ENCODE measurements around the gene ZNRF3.
"Not testable (repeated sequence)": the region's sequence is repeated elsewhere in the genome, so short reads cannot be mapped to it uniquely, and the experiment has no call there.

Gene ZNRF3

GRCh38 chr22:28906312-28906711, 22.9 kb downstream of the ZNRF3 start:
- no peak overlapping the region for H4K91ac ChIP-seq (ENCODE audit: low read length)
- H3K27ac ChIP-seq (ENCODE audit: low read length, poor library complexity, severe bottlenecking): peak overlapping the region; percentile 19
- no peak overlapping the region for H2BK5ac ChIP-seq (ENCODE audit: low read depth, low read length, poor library complexity, severe bottlenecking)
- no peaks in the 10 kb centered on the region for H3K36me3 ChIP-seq (ENCODE audit: control insufficient read depth in 1 of 2, insufficient read depth in 2 of 2, low read depth in 1 of 2, low read length in 2 of 2)
- no peak overlapping the region for H2BK120ac ChIP-seq (ENCODE audit: low read depth, low read length)
- no peaks in the 10 kb centered on the region for H3K9me3 ChIP-seq (ENCODE audit: control insufficient read depth, low read length)
- H2AFZ ChIP-seq (ENCODE audit: low read depth, low read length): no peak overlapping the region
- no peak overlapping the region for H3K4me2 ChIP-seq (ENCODE audit: low read length, poor library complexity, severe bottlenecking)
- no peak overlapping the region for H4K8ac ChIP-seq (ENCODE audit: low read length)
- H3K14ac ChIP-seq (ENCODE audit: low read length in 2 of 2): no peak overlapping the region
- H2AK5ac ChIP-seq (ENCODE audit: low read length, severe bottlenecking): peak overlapping the region; percentile 73
- H3K4ac ChIP-seq (ENCODE audit: low read depth in 1 of 2, low read length in 2 of 2): peak overlapping the region in 1 of 2 experiments; percentile 16
- no peaks in the 10 kb centered on the region for H3K27me3 ChIP-seq (ENCODE audit: control insufficient read depth in 1 of 2, insufficient read depth in 1 of 2, low read length in 2 of 2)
- H3K9ac ChIP-seq (ENCODE audit: low read length): no peak overlapping the region
- H3K23ac ChIP-seq (ENCODE audit: low read length in 2 of 2): no peak overlapping the region
- 95% methylated on average over 2 of the region's 2 CpGs for WGBS
- no peak overlapping the region for H2BK15ac ChIP-seq (ENCODE audit: low read depth, poor library complexity, severe bottlenecking)
- H3K4me3 ChIP-seq (ENCODE audit: insufficient read depth in 1 of 2, low read depth in 1 of 2, low read length in 2 of 2): no peak overlapping the region
- no peak overlapping the region for H3K18ac ChIP-seq (ENCODE audit: low read depth in 1 of 2, low read length in 2 of 2)
- H2BK12ac ChIP-seq (ENCODE audit: low read length in 2 of 2): no peak overlapping the region
- H3K79me1 ChIP-seq (replicated peaks; ENCODE audit: low read length, poor library complexity, severe bottlenecking): peaks cover 39% of the 10 kb centered on the region
- DNase-seq: no peak
- peaks cover 27% of the 10 kb centered on the region for H3K4me1 ChIP-seq (ENCODE audit: control insufficient read depth, insufficient read depth, low read depth, low read length)

GRCh38 chr22:28907311-28908008, 24.1 kb downstream of the ZNRF3 start:
- Histone ChIP-seq H3K79me1 (replicated peaks; ENCODE audit: low read length, poor library complexity, severe bottlenecking) (peaks cover 31% of the 10 kb centered on the region), H3K14ac (ENCODE audit: low read length in 2 of 2) (no peak overlapping the region)
- WGBS: 92% methylated on average over 5 of the region's 5 CpGs

DNA sequence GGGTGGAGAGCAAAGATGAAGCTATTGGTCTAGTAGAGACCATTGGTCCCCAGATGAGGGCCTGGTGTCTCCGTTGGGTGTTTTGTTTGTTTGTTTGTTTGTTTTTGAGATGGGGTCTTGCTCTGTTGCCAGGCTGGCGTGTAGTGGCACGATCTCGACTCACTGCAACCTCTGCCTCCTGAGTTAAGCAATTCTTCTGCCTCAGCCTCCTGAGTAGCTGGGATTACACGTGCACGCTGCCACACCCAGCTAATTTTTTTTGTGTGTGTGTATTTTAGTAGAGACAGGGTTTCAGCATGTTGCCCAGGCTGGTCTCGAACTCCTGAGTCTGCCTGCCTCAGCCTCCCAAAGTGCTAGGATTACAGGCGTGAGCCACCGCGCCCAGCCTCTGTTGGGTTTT, 25.4 kb downstream of the ZNRF3 start:
- not testable (repeated sequence) for H3K18ac ChIP-seq (ENCODE audit: low read depth in 1 of 2, low read length in 2 of 2); H3K23ac ChIP-seq (ENCODE audit: low read length in 2 of 2); H3K27ac ChIP-seq (ENCODE audit: low read length, poor library complexity, severe bottlenecking); H3K4me3 ChIP-seq (ENCODE audit: insufficient read depth in 1 of 2, low read depth in 1 of 2, low read length in 2 of 2); H2BK12ac ChIP-seq (ENCODE audit: low read length in 2 of 2); H3K36me3 ChIP-seq (ENCODE audit: control insufficient read depth in 1 of 2, insufficient read depth in 2 of 2, low read depth in 1 of 2, low read length in 2 of 2); H2BK15ac ChIP-seq (ENCODE audit: low read depth, poor library complexity, severe bottlenecking); H3K27me3 ChIP-seq (ENCODE audit: control insufficient read depth in 1 of 2, insufficient read depth in 1 of 2, low read length in 2 of 2); H4K8ac ChIP-seq (ENCODE audit: low read length); H2BK5ac ChIP-seq (ENCODE audit: low read depth, low read length, poor library complexity, severe bottlenecking); H3K9me3 ChIP-seq (ENCODE audit: control insufficient read depth, low read length); H3K4me2 ChIP-seq (ENCODE audit: low read length, poor library complexity, severe bottlenecking); DNase-seq; H3K9ac ChIP-seq (ENCODE audit: low read length); H3K14ac ChIP-seq (ENCODE audit: low read length in 2 of 2); H2BK120ac ChIP-seq (ENCODE audit: low read depth, low read length); H4K91ac ChIP-seq (ENCODE audit: low read length); H2AFZ ChIP-seq (ENCODE audit: low read depth, low read length); H2AK5ac ChIP-seq (ENCODE audit: low read length, severe bottlenecking); H3K4ac ChIP-seq (ENCODE audit: low read depth in 1 of 2, low read length in 2 of 2)
- Histone ChIP-seq H3K79me1 (replicated peaks; ENCODE audit: low read length, poor library complexity, severe bottlenecking) (peaks cover 30% of the 10 kb centered on the region), H3K4me1 (ENCODE audit: control insufficient read depth, insufficient read depth, low read depth, low read length) (peaks cover 20% of the 10 kb centered on the region)
- 96% methylated on average over 10 of the region's 10 CpGs for WGBS

More at GRCh38 chr22:28907311-28908008, 24.1 kb downstream of the ZNRF3 start:
- H3K36me3 ChIP-seq (ENCODE audit: control insufficient read depth in 1 of 2, insufficient read depth in 2 of 2, low read depth in 1 of 2, low read length in 2 of 2): no peaks in the 10 kb centered on the region
- no peak overlapping the region for H2AFZ ChIP-seq (ENCODE audit: low read depth, low read length)
- H3K27ac ChIP-seq (ENCODE audit: low read length, poor library complexity, severe bottlenecking): no peak overlapping the region
- no peak overlapping the region for H2BK5ac ChIP-seq (ENCODE audit: low read depth, low read length, poor library complexity, severe bottlenecking)
- H2BK12ac ChIP-seq (ENCODE audit: low read length in 2 of 2): no peak overlapping the region
- H2AK5ac ChIP-seq (ENCODE audit: low read length, severe bottlenecking): no peak overlapping the region
- no peak overlapping the region for H3K4ac ChIP-seq (ENCODE audit: low read depth in 1 of 2, low read length in 2 of 2)
- no peak overlapping the region for H4K8ac ChIP-seq (ENCODE audit: low read length)
- H3K27me3 ChIP-seq (ENCODE audit: control insufficient read depth in 1 of 2, insufficient read depth in 1 of 2, low read length in 2 of 2): no peaks in the 10 kb centered on the region
- no peak overlapping the region for H2BK120ac ChIP-seq (ENCODE audit: low read depth, low read length)
- no peak overlapping the region for H2BK15ac ChIP-seq (ENCODE audit: low read depth, poor library complexity, severe bottlenecking)
- no peak overlapping the region for H3K18ac ChIP-seq (ENCODE audit: low read depth in 1 of 2, low read length in 2 of 2)
- no peak for DNase-seq
- peaks cover 28% of the 10 kb centered on the region for H3K4me1 ChIP-seq (ENCODE audit: control insufficient read depth, insufficient read depth, low read depth, low read length)
- no peak overlapping the region for H3K23ac ChIP-seq (ENCODE audit: low read length in 2 of 2)
- H4K91ac ChIP-seq (ENCODE audit: low read length): no peak overlapping the region
- no peak overlapping the region for H3K4me2 ChIP-seq (ENCODE audit: low read length, poor library complexity, severe bottlenecking)
- H3K9me3 ChIP-seq (ENCODE audit: control insufficient read depth, low read length): no peaks in the 10 kb centered on the region
- H3K9ac ChIP-seq (ENCODE audit: low read length): no peak overlapping the region
- H3K4me3 ChIP-seq (ENCODE audit: insufficient read depth in 1 of 2, low read depth in 1 of 2, low read length in 2 of 2): no peak overlapping the region

DNA sequence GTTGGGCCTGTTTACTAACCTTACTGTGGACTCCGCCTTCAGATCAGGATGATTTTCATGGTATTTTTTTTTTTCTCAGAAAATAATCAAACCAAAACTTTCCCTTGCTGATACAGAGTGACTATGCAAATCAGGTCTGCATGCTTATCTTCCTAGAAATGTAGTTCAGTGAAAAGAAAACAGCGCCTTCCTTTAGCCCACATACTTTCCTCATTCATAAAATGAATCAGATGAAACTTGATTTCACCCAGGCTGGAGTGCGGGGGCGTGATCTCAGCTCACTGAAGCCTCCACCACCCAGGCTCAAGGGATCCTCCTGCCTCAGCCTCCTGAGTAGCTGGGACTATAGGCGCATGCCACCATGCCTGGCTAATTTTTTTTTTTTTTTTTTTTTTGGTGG, 26.0 kb downstream of the ZNRF3 start:
- Histone ChIP-seq H3K79me1 (replicated peaks; ENCODE audit: low read length, poor library complexity, severe bottlenecking) (peaks cover 33% of the 10 kb centered on the region), H3K36me3 (ENCODE audit: control insufficient read depth in 1 of 2, insufficient read depth in 2 of 2, low read depth in 1 of 2, low read length in 2 of 2) (no peaks in the 10 kb centered on the region), H3K4ac (ENCODE audit: low read depth in 1 of 2, low read length in 2 of 2) (no peak overlapping the region), H3K4me1 (ENCODE audit: control insufficient read depth, insufficient read depth, low read depth, low read length) (peaks cover 19% of the 10 kb centered on the region), H3K4me2 (ENCODE audit: low read length, poor library complexity, severe bottlenecking) (no peak overlapping the region), H3K18ac (ENCODE audit: low read depth in 1 of 2, low read length in 2 of 2) (no peak overlapping the region), H2BK12ac (ENCODE audit: low read length in 2 of 2) (no peak overlapping the region), H3K4me3 (ENCODE audit: insufficient read depth in 1 of 2, low read depth in 1 of 2, low read length in 2 of 2) (no peak overlapping the region), H2BK15ac (ENCODE audit: low read depth, poor library complexity, severe bottlenecking) (no peak overlapping the region), H2BK120ac (ENCODE audit: low read depth, low read length) (no peak overlapping the region), H2AK5ac (ENCODE audit: low read length, severe bottlenecking) (no peak overlapping the region), H4K8ac (ENCODE audit: low read length) (no peak overlapping the region), H3K23ac (ENCODE audit: low read length in 2 of 2) (no peak overlapping the region), H3K27ac (ENCODE audit: low read length, poor library complexity, severe bottlenecking) (no peak overlapping the region), H3K27me3 (ENCODE audit: control insufficient read depth in 1 of 2, insufficient read depth in 1 of 2, low read length in 2 of 2) (no peaks in the 10 kb centered on the region), H4K91ac (ENCODE audit: low read length) (no peak overlapping the region), H3K9ac (ENCODE audit: low read length) (no peak overlapping the region), H2BK5ac (ENCODE audit: low read depth, low read length, poor library complexity, severe bottlenecking) (no peak overlapping the region), H2AFZ (ENCODE audit: low read depth, low read length) (no peak overlapping the region), H3K14ac (ENCODE audit: low read length in 2 of 2) (no peak overlapping the region), H3K9me3 (ENCODE audit: control insufficient read depth, low read length) (no peaks in the 10 kb centered on the region)
- DNase-seq: no peak
- 100% methylated on average over 4 of the region's 5 CpGs for WGBS
